Nephron progenitor cell (in vitro differentiated cells): ENCODE results near the gene NUP210.

Experiments used
- DNase-seq: peaks from one replicate; pipeline ENCODE4 v3.0.0; 2021
- H3K27ac Mint-ChIP-seq: 2 replicates; pipeline ENCODE4 v1.8.0; 2021; ENCODE audit warnings: mild to moderate bottlenecking, moderate library complexity, mixed read lengths
- H3K27me3 Mint-ChIP-seq: 2 replicates; pipeline ENCODE4 v1.8.0; 2021; ENCODE audit warnings: mild to moderate bottlenecking, low read depth, mixed read lengths; ENCODE audit not compliant: poor library complexity
- H3K36me3 Mint-ChIP-seq: 2 replicates; pipeline ENCODE4 v1.8.0; 2021; ENCODE audit warnings: low read depth, mixed read lengths
- H3K4me1 Mint-ChIP-seq: 2 replicates; pipeline ENCODE4 v1.8.0; 2021; ENCODE audit warnings: mixed read lengths
- H3K4me3 Mint-ChIP-seq: 2 replicates; pipeline ENCODE4 v1.8.0; 2021; ENCODE audit warnings: mild to moderate bottlenecking, moderate library complexity, mixed read lengths
- H3K9me3 Mint-ChIP-seq: 2 replicates; pipeline ENCODE4 v1.8.0; 2021; ENCODE audit warnings: mild to moderate bottlenecking, moderate library complexity, mixed read lengths
- CTCF ChIP-seq: fragments of 200-600 bp; sonication (generic); IDR thresholded peaks from 2 replicates; pipeline ENCODE4 v1.5.0; 2021; ENCODE audit warnings: antibody characterized with exemption

Gene NUP210

DNA sequence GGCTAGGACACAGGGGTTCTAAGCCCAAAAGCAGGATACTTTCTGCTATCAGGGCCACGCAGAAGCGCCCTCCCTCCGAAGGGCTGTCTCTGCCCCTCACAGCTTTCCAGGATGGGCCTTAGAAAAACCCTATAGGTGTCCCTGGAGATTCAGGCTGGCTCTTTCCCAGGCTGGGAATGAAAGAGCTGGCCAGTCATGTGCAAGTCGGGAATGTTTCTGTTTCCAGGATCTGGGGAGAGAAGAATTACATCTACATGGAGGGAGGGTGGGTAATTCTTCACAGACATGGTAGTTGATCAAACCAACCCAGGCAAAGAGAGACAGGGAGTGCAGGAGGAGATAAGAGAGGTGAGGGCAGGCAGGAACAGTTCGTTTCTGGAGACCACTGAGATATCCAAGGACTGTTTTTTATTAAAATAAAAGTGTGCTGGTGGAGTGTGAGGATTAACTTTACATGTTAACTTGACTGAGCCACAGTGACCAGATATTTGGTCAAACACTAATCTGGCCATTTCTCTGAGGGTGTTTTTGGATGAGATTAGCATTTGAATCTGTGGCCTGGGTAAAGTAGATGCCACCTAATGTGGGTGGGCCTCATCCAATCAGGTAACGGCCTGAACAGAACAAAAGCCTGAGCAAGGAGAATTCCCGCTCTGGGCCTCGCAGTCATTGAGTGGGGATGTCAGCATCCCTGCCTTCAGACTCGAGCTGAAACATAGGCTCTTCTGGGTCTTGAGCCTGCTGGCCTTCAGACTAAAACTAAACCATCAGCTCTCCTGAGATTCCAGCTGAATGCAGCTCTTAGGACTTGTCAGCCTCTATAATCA is 15.3 kb downstream of the NUP210 start:
- peak overlapping the region; percentile 92 for H3K27ac Mint-ChIP-seq

GRCh38 chr3:13403847-13404246 is 16.3 kb downstream of the NUP210 start:
- peak; percentile 27 for DNase-seq
- Mint-ChIP-seq H3K27me3 (no peaks in the 10 kb centered on the region), H3K27ac (no peak overlapping the region), H3K4me1 (peaks cover 19% of the 10 kb centered on the region), H3K9me3 (peaks cover 11% of the 10 kb centered on the region), H3K36me3 (peaks cover 10% of the 10 kb centered on the region), H3K4me3 (no peak overlapping the region)
- TF ChIP-seq CTCF, result no peak

More for the DNA sequence above, 15.3 kb downstream of the NUP210 start:
- no peak for DNase-seq
- Mint-ChIP-seq H3K27me3 (no peaks in the 10 kb centered on the region), H3K9me3 (peaks cover 15% of the 10 kb centered on the region), H3K4me3 (no peak overlapping the region), H3K4me1 (peaks cover 19% of the 10 kb centered on the region), H3K36me3 (peaks cover 10% of the 10 kb centered on the region)
- TF ChIP-seq CTCF, result no peak

- Mint-ChIP-seq H3K27me3 (no peaks in the 10 kb centered on the region), H3K4me3 (no peak overlapping the region), H3K36me3 (peaks cover 9% of the 10 kb centered on the region), H3K4me1 (peaks cover 19% of the 10 kb centered on the region), H3K9me3 (peaks cover 9% of the 10 kb centered on the region), H3K27ac (no peak overlapping the region)
- DNase-seq, result no peak
- TF ChIP-seq CTCF, result no peak
Measured at GRCh38 chr3:13403213-13403819, 16.8 kb downstream of the NUP210 start.

GRCh38 chr3:13401149-13401548 is 19.0 kb downstream of the NUP210 start:
- Mint-ChIP-seq H3K9me3 (no peaks in the 10 kb centered on the region), H3K27ac (no peak overlapping the region), H3K36me3 (no peaks in the 10 kb centered on the region), H3K4me3 (no peak overlapping the region), H3K4me1 (peaks cover 19% of the 10 kb centered on the region), H3K27me3 (no peaks in the 10 kb centered on the region)
- no peak for TF ChIP-seq CTCF
- DNase-seq, result no peak

DNA sequence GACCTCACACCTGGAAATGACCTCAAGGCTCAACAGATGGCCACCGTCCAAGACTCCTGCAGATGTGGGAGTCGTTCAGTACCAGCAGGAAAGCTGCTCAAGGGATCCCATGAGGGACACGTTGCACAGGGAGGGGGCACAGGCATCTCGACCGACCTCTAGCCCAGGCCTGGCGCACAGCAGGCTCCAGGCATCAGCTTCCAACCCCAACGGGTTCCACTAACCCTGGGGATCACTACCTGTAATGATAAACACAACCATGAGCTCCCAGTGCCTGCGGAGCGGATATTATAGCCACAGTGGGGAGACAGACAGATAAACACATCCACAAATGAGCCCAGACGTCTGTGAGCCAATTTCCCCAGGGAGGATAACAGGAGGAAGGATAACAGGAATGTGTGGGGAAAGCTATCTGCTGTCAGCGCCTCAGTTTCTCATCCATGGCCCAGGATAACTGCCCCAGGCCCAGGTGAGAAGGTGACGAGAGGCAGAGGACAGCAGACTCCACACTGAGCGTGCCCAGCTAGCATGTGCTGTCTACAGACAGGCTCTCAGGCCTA is 19.9 kb downstream of the NUP210 start:
- Mint-ChIP-seq H3K9me3 (no peaks in the 10 kb centered on the region), H3K4me1 (peaks cover 19% of the 10 kb centered on the region), H3K27ac (no peak overlapping the region), H3K27me3 (no peaks in the 10 kb centered on the region), H3K4me3 (no peak overlapping the region), H3K36me3 (peaks cover 7% of the 10 kb centered on the region)
- TF ChIP-seq CTCF, result no peak
- no peak for DNase-seq
